ENCODE measurements around the gene CHD8. TPM values are rescaled to one million over a fixed set of nuclear protein-coding genes. Genes with fewer than 3 reads are reported as not detected.

Gene CHD8
- total RNA-seq, 1 experiment from 2014 or later = 58.3 TPM

DNA sequence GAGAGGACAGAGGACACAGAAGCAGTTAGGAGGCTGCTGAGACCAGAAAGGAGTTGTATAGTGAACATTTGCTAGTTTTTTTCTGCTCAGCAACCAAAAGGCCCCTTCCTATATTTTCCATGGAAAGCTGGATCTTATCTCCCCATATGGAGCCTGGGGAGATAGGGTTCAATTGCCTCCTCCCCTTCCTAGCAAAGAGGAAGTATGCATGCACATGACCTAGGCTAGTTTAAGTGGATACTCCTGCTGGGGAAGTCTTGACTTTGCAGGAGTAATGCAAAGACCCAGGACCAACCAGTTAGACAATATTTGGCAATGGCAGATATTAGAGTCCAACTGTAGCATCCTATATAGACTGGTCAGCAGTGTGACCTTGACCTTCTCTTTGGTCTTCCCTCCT is 15.1 kb downstream of the CHD8 start:
- DNase-seq (ENCODE audit: low read depth) = no peak

- peak; percentile 97 for DNase-seq (ENCODE audit: low read depth)
Observed at GRCh38 chr14:21437063-21437901, 18.6 kb downstream of the CHD8 start.

GRCh38 chr14:21436567-21437062 is 19.3 kb downstream of the CHD8 start:
- DNase-seq (ENCODE audit: low read depth) = no peak

- DNase-seq (ENCODE audit: low read depth) = no peak
Observed at GRCh38 chr14:21431126-21431525, 24.8 kb downstream of the CHD8 start.

GRCh38 chr14:21428930-21429329 is 27.0 kb downstream of the CHD8 start:
- no peak for DNase-seq (ENCODE audit: low read depth)

- DNase-seq (ENCODE audit: low read depth) = no peak
Observed at GRCh38 chr14:21426692-21427091, 29.2 kb downstream of the CHD8 start.

DNA sequence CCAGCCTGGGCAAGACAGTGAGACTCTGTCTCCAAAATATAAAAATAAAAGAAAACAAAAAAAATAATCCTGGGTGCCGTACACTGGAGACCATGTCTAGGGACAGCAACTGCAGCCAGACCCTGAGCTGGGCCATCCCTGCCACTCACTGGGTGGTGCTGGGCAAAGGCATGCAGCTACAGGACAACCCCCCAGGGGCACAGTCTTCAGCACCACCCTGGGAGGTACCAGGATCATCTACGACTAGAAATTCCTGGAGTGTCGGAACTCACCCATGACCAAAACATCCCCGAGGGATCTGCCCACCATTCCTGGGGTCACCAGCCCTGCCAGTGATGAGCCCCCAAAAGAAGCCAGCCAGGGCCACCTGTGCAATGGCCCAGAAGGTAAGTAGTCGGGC is 36.4 kb downstream of the CHD8 start:
- no peak for DNase-seq (ENCODE audit: low read depth)

GRCh38 chr14:21415329-21415728 is 40.6 kb downstream of the CHD8 start:
- DNase-seq (ENCODE audit: low read depth) = no peak

DNA sequence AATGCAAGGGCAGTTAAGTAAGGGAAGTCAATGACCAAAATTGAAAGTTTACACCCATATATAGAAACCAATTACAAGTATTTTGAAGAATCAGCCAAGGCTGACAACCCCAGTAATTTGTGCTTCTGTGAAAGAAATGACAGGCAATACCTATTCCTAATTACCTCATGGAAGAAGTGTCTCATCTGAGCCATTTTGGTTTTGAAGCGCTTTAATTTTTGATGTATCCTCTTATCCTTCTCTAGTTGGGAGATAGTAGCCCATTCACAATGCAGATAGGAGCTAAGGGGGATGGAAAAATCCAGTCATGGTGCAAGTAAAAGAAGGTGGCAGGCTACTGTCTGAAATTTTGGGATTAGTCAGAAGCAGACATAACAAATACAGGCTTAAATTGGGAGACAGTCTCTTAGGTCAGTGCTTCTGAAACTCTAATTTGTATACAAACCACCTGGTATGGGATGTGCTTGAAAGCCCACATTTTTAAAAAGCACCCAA is 41.7 kb downstream of the CHD8 start:
- no peak for DNase-seq (ENCODE audit: low read depth)

DNA sequence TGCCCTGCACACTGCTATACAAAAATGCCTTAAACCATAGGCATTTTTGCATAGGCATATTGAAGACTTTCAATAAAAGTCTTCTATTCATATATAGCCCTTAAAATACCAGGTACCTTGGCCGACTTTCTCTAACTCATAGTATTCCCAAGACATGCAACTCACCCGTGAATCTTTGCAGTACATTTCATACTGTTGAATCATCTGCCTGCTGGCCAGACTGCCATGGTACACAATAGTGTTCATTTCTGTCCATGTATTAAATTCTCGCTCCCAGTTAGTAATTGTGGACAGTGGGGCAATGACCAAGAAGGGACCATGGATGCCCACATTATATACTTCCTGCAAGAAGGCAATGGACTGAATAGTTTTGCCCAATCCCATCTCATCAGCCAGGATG is 47.8 kb downstream of the CHD8 start:
- DNase-seq (ENCODE audit: low read depth) = peak; percentile 69

DNA sequence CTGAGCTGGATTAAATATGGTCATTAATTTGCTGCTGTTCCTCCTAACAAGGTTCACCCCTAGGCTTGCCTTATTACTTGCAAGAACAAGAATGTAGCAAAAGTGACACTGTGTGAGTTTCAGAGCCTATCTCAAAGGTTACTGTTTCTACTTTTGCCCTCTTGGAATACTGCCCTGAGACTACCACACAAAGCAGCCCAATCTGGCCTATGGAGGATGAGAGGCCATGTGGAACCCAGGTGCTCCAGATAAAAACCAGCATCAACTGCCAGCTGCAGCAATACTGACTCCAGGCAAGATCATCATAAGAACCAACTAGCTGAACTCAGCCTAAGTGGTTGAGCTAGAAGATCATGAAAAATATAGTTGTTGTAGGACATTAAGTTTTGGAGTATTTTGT is 49.7 kb downstream of the CHD8 start:
- DNase-seq (ENCODE audit: low read depth) = no peak

GRCh38 chr14:21405097-21405496 is 50.8 kb downstream of the CHD8 start:
- peak; percentile 11 for DNase-seq (ENCODE audit: low read depth)

DNA sequence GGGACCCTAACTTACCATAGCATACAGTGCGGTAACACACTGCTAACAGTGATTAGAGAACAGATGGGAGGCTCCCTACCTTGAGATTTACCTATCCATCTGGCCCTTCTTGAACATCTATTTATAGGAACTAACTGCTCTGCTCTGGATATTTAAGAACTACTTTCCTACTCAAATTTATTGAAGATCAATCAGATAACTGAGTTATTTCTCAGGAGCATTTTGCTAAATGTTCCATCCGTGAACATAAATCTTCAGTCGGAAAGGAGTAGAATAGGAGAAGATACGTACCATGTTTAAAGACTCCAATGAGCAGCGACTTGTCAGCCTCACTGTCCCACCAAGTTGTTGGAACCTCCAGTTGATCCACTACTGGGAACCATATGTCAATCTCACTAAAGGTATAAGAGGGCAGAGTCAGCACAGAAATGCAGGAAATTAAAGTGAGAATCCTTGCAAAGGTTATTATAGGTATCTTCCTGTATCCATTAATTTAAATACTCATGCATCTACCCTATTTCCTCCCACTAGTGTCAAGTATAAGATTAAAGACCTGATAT is 56.5 kb downstream of the CHD8 start:
- DNase-seq (ENCODE audit: low read depth) = no peak

- no peak for DNase-seq (ENCODE audit: low read depth)
Observed at GRCh38 chr14:21398901-21399300, 57.0 kb downstream of the CHD8 start.

DNA sequence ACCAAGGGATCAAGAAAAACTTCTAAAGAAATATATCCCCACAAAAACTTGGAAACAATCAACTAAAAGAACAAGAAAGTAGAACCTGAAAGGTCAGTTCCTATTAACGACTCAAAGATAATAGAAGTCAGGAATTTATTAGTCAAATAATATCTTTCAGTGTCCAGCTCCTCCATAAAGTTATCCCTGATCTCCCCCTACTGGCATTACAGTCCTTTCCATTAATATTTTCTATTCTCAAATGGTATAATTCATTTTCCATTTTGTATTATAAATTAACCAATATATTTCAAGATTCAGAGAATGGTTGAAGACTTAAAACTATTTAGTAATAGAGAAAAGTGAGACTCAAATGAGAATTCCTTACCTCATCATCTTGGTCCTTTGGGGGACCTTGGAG is 60.5 kb downstream of the CHD8 start:
- no peak for DNase-seq (ENCODE audit: low read depth)

GRCh38 chr14:21385188-21385904 is 70.6 kb downstream of the CHD8 start:
- DNase-seq (ENCODE audit: low read depth) = no peak

DNA sequence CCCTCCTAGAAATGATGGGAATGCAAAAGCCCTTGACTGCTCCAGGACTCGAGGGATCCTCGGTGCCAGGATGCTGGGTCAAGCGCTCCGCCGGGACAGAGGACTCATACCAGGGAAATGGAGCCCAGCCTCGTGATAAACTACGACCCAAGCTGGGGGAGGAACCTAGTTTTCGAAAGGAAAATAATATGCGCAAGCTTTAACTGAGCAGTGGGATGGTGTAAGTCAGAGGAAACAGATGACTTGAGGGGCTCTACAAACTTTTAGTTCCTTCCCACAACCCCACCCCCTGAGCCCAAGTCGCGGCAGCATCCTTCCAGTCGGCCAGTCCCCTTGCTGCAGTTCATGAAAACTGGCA is 71.5 kb downstream of the CHD8 start:
- DNase-seq (ENCODE audit: low read depth) = no peak

DNA sequence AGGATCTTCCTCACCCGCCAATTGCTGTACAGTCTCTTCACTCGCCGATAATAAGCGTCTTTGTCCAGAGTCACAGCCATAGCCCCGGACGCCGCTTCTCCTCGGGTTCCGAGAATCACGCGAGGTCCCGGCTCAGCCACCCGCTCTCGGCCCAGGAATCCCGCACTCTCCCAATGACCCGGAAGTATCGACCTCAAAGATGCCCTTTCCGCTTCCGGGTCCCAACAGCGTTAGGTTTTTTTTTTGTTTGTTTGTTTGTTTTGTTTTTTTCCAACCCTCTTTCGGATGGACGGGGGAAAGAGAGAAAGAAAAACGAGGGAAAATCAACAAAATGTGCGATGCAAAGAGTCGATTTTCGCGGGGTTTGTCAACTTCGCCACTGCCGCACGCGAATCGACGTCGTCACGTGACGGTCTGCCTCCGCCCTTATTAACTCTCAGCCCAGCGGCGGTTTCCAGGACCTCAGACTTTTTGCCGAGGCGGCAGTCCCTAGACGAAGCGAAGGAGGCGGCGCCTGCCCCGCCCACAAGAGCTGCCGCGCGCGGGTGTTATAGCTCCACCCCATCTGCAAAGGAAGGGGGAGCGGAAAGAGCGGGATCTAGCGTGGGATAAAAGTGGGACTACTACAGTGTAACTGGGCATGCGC is 72.0 kb downstream of the CHD8 start, which contains the start of gene SUPT16H:
Gene SUPT16H (minus strand): TSS at position 172 of the 646 bp plus-strand sequence. CDS start 92 bp downstream, at position 80.
- DNase-seq (ENCODE audit: low read depth) = peak; percentile 97

DNA sequence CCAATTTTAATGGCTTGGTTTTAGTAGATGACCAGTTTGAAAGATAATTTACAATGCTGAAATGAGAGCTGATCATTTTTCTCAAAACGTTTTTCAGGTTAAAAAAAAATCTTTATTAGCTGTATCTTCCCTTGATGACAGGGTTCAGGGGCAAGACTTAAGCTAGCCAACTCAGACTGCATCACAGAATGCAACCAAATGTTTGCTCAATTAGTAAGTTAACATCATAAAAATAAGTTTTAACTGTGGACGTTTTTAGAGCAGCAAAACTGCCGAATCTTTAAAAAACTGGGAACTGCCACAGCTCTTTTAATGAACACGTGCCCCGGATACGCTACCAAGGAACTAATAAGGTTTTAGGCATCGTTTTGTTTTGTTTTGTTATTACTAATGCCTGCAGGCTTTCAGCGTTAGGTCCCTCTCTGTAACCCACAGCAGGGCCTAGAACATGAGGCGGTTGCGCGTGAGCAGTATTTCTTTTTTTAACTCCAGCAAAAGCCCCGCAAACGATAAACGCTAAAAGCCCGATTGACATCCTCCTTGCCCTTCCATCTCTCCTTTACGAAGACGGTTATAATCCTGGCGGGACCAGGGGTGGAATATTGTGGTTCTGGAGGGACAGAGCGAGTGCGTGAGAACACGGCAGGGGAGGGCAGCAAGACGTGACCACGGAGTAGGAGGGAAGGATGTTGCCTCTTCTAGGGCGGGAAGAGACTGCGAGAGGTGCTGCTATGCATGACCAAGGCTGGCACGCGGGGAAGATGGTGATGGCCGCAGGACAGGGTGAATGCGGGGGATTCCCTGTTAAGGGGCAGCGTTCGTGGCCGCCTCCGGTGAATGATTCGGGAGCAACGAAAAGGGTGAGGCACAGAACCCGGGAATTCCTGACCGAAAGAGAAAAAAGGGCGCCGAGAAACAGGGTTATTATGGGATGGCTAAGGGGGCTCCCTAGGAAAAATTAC is 72.8 kb downstream of the CHD8 start:
- DNase-seq (ENCODE audit: low read depth) = peak; percentile 54

- no peak for DNase-seq (ENCODE audit: low read depth)
Observed at GRCh38 chr14:21382095-21382494, 73.8 kb downstream of the CHD8 start.
